ENCODE data around the gene RAB11FIP4.

GRCh38 chr17:31444026-31444425, 52.6 kb downstream of the RAB11FIP4 start:
- TF ChIP-seq CTCF (IDR thresholded peaks at IDR 0.05) (no peak), EP300 (IDR thresholded peaks at IDR 0.05) (no peak), POLR2A (IDR thresholded peaks at IDR 0.05) (no peak), POLR2AphosphoS5 (IDR thresholded peaks at IDR 0.05) (no peak)

Data from stomach (tissue), 4 donors.